GM18909 (cell line): Measurements from ENCODE around the gene DTNB.

Source experiments
- ATAC-seq: cut with Tn5 transposase; IDR thresholded peaks from one replicate; pipeline ENCODE4 v1.9.1; 2021; ENCODE audit warnings: mild to moderate bottlenecking; ENCODE audit not compliant: unreplicated experiment, poor library complexity

DTNB gene

DNA sequence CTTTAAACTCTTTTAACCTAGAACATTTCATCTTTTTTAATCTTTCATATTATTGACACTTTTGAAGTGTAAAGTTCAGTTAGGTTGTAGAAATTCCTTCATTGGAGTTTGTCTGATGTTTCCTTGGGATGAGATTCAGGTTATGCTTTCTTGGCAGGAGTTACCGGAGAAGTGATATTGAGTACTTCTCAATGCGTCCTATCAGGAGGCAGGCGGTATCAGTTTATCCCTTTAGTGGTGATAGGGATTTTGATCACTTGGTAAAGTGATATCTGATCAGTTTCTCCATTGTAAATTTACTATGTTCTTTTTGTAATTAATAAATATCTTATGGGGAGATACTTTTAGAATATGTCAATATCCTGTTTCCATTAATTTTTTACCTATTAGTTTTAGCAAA, 78.4 kb downstream of the DTNB start:
- no peak for ATAC-seq

DNA sequence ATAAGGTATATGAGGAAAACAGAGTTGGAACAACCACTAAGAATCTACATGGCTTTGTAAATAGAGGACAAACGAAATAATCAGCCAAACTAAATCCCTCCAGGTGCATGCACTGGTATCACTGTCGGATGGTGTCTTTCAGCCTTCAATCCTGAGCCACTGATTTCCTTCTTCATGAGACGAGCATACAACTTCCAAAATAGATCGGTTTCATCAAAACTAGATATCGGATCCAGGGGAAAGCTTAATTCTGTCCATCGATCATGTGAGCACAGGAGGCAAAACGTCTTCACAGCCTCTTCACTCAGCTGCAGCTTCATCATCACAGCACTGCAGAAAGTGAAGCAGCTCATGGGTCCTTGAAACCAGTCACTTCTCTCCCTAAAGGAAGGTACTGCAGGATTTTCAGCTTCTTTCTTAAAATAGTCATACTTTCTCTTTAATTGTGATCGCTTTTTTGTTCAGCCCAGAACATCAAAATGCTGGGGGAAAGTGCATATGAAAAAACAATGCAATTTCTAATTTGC, 80.5 kb downstream of the DTNB start:
- ATAC-seq, result no peak

DNA sequence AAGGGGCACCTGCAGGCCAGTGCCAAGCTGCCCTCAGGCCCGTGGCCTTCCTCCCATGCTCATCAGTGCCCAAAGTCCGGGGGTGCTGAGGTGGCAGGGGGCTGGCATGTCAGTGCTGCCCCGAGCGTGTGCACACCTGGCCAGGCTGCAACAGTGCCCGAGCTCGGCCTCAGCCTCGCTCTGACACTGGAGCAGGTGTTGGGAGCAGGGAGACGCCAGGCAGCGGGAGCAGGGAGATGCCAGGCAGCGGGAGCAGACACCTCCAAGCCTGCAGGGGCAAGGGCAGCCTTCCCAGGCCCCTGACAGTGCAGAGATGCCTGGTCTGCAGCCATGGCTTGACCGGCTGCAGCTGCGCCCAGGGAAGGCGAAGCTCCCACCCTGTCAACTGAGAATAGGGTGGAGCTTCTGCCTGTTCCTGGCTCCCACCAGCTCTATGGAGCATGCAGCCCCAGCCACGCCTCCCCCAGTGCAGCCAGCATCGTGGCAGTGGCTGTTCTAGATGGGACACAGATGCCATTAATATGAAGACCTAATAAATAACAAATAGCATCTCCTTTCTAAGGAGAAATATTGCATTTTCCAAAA, 82.4 kb downstream of the DTNB start:
- ATAC-seq, result no peak

DNA sequence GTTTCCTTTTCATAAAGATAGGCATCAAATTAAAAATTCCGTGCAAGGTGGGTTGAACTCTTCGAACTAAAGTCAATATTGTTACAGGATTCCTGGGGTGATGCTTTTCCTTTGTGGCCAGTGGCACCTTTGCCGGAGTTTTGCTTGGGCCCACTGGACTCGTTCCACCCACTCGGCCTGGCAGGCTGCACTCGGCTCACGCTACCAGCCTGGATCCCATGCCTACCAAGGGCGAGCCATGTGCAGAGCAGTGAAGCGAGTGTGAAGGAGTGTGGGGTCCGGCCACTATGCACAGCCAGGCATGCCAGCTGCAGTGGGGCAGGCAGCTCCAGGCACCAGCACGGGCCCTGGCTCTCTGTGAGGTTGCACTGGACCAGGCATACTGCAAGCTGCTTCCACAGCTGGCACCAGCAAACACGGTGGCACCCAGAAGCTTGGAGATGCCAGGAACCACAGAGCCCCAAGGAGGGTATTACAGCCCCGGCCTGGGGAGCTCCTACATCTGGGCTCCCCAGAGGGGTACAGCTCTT, 83.6 kb downstream of the DTNB start:
- ATAC-seq, result no peak

DNA sequence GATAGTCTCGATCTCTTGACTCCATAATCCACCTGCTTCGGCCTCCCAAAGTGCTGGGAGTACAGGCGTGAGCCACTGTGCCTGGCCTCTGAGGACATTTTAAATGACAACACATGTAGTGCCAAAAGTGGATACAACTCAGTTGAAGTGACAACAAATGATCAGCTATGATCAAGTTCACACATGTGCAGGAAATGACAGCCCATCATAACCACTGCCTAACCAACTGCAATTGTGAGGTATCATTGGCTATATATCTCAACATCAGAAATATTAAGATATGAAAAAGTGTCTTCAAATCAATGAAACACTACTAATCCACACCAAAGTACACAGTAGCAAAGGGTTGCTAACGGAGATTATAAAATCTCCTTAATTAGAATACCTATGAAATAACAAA, 84.8 kb downstream of the DTNB start:
- ATAC-seq, result no peak

DNA sequence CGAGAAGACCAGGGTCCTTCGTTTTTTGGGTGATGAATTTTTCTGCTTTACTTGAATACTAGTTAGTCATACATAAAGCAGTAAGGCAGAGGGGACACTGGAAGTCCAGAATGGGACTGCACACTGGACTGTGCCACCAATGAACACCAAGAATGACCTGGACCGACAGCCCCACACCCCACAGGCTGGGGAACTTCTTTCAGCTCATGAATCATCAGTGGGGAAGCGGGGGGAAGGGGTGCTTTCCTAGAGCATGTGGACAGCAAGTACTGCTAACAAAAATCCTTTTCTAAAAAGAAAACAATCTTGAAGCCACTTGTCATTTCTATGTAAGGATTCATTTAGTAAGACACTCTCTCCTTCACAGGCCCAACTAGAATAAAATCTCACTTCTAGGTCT, 86.0 kb downstream of the DTNB start:
- no peak for ATAC-seq

DNA sequence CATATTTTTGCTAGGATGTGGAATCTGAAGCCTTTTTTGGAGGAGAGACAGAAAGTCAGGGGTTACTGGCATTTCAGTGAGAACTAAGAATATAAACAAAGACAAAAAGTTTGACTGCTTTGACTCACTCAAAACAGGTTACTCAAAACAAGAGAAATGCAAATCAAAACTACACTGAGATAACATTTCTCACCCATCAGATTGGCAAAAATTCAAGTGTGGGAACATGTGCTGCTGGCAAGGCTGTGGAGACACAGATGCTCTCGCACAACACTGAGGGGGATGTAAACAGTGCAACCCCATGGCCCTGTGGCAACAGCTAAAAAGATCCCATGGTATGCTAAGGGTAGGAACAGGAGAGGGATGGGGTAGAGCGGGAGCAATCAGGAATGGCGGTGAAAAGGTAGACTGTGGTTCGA, 86.6 kb downstream of the DTNB start:
- peak; percentile 70 for ATAC-seq

DNA sequence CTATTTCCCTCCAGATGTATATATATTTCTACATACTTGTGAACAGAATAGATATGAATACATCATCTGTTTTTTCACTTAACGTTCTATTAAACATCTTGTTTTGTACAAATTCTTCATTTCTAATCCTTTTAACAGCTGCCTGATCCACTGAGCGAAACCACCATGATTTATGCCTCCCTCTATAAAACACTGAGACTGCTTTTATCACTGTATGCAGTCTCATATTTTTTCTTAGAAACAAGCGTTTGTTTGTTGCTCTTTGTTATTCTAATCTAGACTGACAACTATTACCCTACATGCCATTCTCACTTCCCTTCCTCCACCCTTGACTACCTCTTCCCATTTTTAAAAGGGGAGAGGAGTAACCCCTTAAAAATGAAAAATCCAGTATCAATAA, 88.2 kb downstream of the DTNB start:
- ATAC-seq, result no peak

DNA sequence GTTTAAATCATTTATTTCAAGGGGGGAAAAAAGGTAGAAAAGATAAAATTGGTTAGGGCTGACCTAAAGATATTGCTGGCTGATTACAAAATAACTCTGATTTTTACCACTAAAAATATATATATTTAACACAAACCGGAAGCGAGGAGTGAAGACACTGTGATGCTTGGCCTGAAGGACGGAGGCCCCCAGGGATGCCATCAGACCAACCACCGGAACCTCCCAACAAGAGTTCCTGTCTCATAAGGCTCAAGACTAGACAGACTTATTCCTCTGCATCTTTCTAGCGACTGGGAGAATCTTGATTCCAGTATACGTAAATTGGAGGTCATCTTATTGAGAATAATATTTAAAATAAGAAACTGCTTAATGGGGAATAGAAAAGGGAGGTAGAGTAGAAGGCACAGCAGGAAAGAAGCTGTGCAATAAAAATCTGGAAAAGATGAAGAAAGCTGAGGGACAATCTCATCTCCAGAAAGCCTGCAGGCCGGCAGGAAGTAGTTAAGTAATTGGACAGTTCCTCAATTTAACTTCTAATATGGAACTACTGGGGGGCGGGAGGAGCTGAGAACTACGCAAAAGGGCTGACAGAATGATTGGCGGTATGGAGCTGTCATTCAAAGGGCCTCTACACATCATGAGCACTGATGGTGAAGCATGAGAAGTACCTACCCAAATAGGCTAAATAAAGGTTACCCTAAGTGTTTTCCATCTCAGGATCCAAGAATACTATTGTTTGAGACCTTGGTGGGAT, 91.1 kb downstream of the DTNB start:
- no peak for ATAC-seq

DNA sequence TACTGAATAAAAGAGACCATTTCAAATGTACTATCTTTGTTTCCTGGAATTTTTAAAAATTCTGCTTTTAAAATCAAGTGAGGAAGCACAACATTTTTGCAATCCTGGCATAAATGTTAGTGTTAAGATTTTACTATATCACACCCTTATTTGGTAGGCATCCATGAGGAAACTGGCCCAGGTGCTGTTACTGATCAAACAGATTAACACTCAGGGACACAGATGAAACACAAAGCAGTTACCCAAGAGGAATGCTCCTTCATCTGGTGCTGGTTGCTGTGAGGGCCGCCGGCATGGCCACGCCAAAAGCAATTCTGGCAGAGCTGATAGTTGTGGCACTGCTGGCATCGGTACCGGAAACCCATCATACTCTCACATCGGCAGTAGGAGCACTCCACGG, 96.8 kb downstream of the DTNB start:
- no peak for ATAC-seq

DNA sequence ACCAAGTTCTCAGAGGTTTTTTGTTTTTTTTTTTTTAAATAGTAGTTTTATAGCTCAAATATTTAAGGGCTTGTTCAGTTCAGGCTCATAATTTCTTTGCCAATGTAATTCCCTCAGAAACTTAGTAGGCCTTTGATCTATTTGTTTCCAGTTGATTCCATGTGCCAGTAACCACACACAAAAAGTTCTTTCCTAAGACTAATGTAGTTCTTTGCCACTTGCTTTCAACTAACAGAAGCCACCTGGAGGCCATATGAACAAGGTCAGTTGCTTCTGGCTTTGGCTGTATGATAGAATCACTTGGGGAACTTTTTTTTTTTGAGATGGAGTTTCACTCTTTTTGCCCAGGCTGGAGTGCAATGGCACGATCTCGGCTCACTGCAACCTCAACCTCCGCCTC, 100.7 kb downstream of the DTNB start:
- no peak for ATAC-seq

DNA sequence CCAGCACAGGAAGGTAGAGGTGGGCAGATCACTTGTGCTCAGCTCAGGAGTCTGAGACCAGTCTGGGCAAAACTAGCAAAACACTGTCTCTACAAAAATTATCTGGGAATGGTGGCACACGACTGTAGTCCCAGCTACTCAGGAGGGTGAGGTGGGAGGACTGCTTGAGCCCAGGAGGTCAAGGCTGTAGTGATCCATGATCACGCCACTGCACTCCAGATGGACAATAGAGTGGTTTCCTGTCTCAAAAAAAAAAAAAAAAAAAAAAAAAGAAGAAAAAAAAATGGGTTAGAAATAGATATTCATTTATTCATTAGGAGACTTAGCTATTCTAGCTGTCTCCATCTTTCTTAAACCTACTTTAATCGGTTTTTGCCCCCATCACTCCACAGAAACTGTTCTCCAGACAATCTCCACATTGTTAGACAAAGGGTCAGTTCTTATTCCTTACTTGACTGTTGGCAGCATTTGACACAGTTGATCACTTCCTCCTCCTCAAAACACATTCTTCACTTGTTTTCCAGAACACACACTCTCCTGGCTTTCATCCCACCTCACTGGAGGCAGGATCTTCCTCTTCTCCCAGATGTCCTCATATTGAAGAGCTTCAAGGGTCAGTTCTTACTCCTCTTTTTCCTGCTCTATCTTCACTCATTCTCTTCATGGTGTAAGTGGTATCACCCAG, 103.1 kb downstream of the DTNB start:
- ATAC-seq, result no peak

DNA sequence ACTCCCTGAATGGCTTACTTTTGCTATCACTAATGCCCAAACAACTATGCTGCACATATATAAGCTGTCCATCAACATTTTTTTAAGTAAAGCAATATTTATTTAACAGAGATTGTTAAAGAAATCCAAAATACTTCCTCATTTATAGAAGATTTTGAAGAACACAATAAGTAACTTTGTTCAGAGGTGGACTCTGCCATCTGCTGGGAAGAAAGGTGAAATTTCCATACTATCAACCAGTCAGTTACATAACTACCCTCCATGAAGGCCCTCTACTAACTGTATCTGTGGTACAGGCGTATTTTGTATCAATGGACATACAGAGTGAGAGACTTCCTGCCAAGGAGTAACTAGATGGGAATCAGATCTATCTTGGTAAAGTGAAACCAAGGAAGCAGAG, 106.0 kb downstream of the DTNB start:
- no peak for ATAC-seq

DNA sequence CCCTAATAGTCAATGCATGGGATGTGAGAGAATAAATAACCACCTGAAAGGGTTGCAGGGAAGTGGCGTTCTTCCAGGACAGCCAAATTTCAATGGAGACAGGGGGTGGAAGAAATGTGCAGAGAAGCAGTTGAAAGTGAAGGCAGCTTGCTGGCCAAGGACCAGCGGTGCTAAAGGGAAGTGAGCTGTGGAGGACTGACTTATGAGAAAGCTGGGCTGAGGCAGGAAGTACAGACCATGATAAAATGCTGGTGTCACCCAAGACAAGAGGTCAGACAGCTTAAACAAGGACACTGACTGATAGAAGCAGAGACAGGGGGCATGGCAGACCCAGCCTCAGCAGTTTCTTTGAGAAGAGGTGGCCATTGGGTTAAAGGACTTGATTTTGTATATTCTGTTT, 106.7 kb downstream of the DTNB start:
- ATAC-seq, result peak; percentile 74

DNA sequence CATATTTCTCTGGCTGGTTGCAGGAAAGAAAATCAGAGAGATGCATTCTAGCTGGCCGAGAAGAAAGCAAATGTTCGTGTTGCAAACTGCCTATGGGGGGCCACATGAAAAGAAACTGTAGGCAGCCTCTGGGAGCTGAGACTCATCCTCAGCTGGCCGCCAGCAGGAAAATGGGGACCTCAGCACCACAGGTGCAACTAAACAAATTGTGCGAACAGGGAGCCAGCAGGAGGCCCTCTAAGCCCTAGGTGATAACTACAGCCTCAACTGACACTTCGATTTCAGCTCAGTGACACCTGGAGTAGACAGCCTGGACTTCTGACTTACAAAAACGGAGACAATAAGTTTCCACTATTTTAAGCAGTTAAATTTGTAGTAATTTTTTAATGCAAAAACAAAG, 107.3 kb downstream of the DTNB start:
- ATAC-seq, result no peak

DNA sequence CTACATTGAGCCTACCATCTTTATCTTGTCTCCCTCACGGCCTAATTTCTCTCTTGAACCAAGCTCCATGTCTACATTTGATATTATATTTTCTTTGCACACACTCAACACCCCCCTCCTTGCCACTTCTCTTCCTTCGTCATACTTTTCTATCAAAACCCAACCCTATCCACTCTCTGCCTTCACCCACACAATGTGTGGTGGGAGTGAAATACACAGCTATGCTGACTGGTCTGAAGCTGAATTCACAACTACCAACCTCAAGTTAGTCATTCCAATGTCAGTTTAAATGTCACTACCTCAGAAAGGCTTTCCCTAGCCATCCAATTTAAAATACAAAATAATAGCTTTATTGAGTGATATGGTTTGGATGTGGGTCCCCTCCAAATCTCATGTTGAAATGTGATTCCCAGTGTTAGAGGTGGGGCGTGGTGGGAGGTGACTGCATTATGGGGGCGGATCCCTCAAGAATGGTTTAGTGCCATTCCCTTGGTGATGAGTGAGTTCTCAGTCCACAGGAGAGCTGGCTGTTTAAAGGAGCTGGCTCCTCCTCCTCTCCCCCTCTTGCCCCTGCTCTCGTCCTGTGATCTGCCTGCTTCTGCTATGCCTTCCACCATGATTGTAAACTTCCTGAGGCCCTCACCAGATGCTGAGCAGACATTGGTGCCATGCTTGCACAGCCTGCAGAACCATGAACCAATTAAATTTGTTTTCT, 112.1 kb downstream of the DTNB start:
- ATAC-seq, result no peak

DNA sequence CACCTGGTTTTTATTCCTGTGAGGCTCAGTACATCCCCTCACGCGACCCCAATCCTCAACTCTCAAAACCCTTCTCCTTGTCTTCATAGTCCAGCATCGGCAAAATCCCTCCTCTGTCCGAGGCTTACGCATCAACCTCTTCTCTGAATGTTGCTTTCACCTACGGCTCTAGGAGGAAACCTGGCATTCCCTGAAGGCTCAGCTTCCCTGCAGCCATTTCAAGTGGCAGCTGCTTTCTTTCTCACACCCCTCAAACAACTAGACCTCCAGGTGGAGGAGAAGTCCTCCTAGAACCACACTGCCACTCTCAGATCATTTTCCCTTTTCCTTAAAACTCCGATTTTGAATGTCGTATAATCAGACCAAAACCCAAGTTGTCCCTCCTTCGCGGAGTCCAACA, 114.2 kb downstream of the DTNB start:
- no peak for ATAC-seq

DNA sequence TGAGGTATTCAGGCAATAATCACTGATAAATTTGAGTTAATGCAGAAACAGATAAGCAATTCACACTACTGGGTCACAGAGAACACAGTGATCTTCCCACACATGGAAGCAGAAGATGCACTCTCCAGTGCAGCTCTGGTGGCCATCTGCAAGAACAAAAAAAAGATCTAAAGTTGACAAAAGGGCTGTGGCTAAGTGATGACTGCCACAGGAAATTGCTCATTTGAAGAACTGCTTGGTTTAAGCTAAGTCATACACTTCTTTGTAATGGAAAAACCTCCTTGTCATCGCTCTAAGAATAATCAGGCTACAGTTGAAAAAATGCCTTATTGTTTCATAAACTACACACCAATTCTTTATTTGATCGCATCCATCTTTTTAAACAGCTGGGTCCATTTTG, 115.1 kb downstream of the DTNB start:
- peak; percentile 69 for ATAC-seq

DNA sequence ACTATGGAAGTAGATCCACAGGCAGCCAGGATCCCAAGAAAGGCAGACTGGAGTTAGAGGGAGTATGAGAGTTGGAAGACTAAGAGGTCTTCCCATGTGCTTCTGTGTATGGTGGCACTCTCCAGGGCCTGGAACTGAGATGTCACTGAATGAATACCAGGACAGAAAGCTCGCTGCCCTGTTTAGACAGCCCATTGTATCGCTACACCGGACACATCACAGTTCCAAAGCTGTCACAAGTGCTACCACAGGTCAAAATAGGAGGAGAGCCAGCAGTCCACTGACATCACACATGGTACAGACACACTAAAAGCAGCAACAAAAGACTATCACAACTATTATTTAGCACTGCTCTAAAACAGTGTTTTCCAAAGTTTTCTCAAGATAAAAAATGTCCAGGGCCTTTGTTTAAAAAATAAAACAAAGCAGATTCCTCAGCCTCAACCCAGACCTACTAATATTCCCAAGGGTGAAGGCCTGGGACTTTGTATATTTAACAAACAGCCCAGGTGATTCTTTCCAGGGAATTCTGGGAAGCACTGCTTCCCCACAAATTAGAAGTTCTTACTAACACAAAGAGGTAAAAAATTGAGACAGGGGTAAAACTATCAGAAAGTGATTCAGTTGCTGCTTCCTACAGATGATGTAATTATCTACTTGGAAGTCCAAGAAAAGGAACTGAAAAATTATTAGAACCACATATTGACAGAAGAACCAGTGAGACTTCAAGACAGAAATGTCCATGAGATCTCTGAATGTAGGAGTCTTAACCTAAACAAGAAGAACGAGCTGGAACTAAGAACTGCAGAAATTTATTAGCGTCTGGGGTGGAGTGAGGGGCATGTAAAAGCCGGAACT, 116.0 kb downstream of the DTNB start:
- peak; percentile 31 for ATAC-seq

DNA sequence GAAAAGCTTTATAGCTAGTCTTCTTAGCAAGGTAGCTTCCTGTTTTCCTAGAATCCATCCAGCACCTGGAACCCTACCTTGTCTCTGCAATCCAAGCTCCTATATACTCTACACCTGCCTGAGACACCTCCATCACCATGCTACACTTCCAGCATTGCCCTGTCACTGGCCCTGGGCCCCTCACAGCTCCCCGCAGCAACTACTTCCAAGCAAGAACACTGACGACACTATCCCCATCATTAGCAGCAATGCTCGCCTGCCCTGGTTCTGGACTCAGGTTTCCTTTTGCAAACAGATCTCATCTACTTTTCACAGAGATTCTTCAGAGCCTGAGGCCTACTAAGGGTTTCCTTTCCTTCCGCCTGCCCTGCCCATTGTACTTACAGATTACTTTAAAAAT, 121.1 kb downstream of the DTNB start:
- ATAC-seq, result no peak
